ENCODE measurements around the gene SLC25A12.

DNA sequence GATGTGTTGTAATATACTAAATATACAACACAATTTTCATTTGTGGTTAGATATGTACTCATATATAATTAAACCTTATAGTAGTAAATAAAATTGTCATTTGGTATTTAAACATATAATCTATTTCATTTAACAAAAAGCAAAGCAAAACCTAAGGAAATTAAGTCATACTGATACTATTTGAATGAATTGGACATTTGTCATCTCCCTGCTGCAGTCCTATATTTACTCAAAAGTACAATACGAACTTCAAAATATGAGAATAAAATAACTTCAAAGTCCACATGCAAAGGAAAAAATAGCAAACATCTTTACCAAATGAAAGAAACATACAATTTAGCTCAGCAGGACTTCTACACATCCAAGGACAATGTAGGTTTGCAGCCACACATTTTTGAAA is 16.4 kb upstream of the SLC25A12 start:
- TF ChIP-seq, protein P1, sequence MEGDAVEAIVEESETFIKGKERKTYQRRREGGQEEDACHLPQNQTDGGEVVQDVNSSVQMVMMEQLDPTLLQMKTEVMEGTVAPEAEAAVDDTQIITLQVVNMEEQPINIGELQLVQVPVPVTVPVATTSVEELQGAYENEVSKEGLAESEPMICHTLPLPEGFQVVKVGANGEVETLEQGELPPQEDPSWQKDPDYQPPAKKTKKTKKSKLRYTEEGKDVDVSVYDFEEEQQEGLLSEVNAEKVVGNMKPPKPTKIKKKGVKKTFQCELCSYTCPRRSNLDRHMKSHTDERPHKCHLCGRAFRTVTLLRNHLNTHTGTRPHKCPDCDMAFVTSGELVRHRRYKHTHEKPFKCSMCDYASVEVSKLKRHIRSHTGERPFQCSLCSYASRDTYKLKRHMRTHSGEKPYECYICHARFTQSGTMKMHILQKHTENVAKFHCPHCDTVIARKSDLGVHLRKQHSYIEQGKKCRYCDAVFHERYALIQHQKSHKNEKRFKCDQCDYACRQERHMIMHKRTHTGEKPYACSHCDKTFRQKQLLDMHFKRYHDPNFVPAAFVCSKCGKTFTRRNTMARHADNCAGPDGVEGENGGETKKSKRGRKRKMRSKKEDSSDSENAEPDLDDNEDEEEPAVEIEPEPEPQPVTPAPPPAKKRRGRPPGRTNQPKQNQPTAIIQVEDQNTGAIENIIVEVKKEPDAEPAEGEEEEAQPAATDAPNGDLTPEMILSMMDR (conservative IDR thresholded peaks at IDR 0.05; ENCODE audit: low read depth, low read length): no peak
- no peak for TF ChIP-seq EZH2 (IDR thresholded peaks at IDR 0.05; ENCODE audit: borderline replicate concordance, low read depth, low read length, poor library complexity, severe bottlenecking)
